ENCODE measurements around the gene FRYL. TPM values are rescaled to one million over a fixed set of nuclear protein-coding genes. Genes with fewer than 3 reads are reported as not detected.

FRYL gene
- total RNA-seq, 1 experiment from 2014 or later = 47.7 TPM

DNA sequence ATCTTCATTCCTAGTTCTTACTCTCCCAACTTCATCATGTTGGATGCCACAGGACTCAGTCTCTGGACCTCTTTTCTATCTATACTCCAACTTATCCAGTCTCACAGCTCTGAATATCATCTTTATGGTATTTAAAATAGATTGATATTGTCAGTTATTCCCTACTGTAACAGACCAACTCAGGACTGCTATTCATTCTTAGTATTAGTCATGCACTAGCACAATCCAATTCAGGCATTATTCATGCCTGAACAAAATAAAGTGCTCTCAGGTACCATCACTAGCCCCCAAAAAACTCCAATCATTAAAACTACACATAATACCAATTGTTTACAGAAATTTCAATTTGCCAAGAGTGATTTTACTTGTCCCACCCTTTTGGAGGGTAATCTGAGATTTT is 37.7 kb downstream of the FRYL start:
- Histone ChIP-seq H3K9me2 (ENCODE audit: insufficient read depth) (no peaks in the 10 kb centered on the region), H3K9ac (ENCODE audit: low read length) (no peak overlapping the region), H3K4me1 (ENCODE audit: control insufficient read depth in 1 of 2, insufficient read depth in 2 of 2, low read length in 2 of 2) (no peaks in the 10 kb centered on the region), H3K79me2 (ENCODE audit: insufficient read depth, low read length) (peaks cover 84% of the 10 kb centered on the region), H3K27ac (ENCODE audit: low read depth, low read length) (no peak overlapping the region), H3K9me3 (ENCODE audit: control insufficient read depth in 1 of 2, insufficient read depth in 1 of 2, low read depth in 1 of 2, low read length in 2 of 2) (no peaks in the 10 kb centered on the region), H4K20me1 (ENCODE audit: insufficient read depth) (no peaks in the 10 kb centered on the region), H2AFZ (ENCODE audit: low read depth, low read length, poor library complexity, severe bottlenecking) (no peak overlapping the region), H3K27me3 (ENCODE audit: insufficient read depth, low read length) (no peaks in the 10 kb centered on the region), H3K4me2 (ENCODE audit: low read length) (no peak overlapping the region), H3K36me3 (ENCODE audit: control insufficient read depth in 1 of 2, insufficient read depth in 2 of 2, low read length in 2 of 2) (no peaks in the 10 kb centered on the region), H3K4me3 (replicated peaks in 1 of 2; ENCODE audit: low read depth in 1 of 2, low read length in 2 of 2) (no peak overlapping the region)
- POLR2A ChIA-PET = no interaction called here
- intact Hi-C loops (cut with micrococcal nuclease) = no loop called here
- ATAC-seq = no peak
- RAD21 ChIA-PET (ENCODE audit: low non-redundant PET in 1 of 2, low total read pairs in 2 of 2, uncharacterized antibody in 2 of 2, unreplicated experiment in 2 of 2) = no interaction called here
- CTCF ChIA-PET = no interaction called here
- no peak for DNase-seq (ENCODE audit: low read depth, low spot score)
- BruUV-seq (replicated peaks) = no TSS peak
- TF ChIP-seq CBX3 (IDR thresholded peaks at IDR 0.05; ENCODE audit: low read depth) = no peak
- no peak for TF ChIP-seq SP1 (IDR thresholded peaks at IDR 0.05; ENCODE audit: low read depth)
- no peak for TF ChIP-seq POLR2AphosphoS5 (IDR thresholded peaks at IDR 0.05; ENCODE audit: low read depth, low read length)
- TF ChIP-seq RAD21 (IDR thresholded peaks at IDR 0.05; ENCODE audit: low read depth) = no peak
- TF ChIP-seq, protein P1, sequence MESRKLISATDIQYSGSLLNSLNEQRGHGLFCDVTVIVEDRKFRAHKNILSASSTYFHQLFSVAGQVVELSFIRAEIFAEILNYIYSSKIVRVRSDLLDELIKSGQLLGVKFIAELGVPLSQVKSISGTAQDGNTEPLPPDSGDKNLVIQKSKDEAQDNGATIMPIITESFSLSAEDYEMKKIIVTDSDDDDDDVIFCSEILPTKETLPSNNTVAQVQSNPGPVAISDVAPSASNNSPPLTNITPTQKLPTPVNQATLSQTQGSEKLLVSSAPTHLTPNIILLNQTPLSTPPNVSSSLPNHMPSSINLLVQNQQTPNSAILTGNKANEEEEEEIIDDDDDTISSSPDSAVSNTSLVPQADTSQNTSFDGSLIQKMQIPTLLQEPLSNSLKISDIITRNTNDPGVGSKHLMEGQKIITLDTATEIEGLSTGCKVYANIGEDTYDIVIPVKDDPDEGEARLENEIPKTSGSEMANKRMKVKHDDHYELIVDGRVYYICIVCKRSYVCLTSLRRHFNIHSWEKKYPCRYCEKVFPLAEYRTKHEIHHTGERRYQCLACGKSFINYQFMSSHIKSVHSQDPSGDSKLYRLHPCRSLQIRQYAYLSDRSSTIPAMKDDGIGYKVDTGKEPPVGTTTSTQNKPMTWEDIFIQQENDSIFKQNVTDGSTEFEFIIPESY (IDR thresholded peaks at IDR 0.05; ENCODE audit: extremely low read depth, insufficient replicate concordance, low read length) = no peak
- TF ChIP-seq POLR2A (IDR thresholded peaks at IDR 0.05; ENCODE audit: borderline replicate concordance, extremely low read depth, insufficient read depth, insufficient read length) = no peak
- TF ChIP-seq SIN3A (IDR thresholded peaks at IDR 0.05; ENCODE audit: low read depth) = no peak
- TF ChIP-seq FOSL1 (IDR thresholded peaks at IDR 0.05; ENCODE audit: low read depth) = no peak
- TF ChIP-seq EZH2phosphoT487 (IDR thresholded peaks at IDR 0.05; ENCODE audit: borderline replicate concordance) = no peak
- no peak for TF ChIP-seq SRF (IDR thresholded peaks at IDR 0.05; ENCODE audit: low read depth)
- no peak for TF ChIP-seq ZFX (IDR thresholded peaks at IDR 0.05)
- no peak for TF ChIP-seq EGR1 (IDR thresholded peaks at IDR 0.05; ENCODE audit: low read depth)
- TF ChIP-seq, protein P2, sequence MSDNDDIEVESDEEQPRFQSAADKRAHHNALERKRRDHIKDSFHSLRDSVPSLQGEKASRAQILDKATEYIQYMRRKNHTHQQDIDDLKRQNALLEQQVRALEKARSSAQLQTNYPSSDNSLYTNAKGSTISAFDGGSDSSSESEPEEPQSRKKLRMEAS (IDR thresholded peaks at IDR 0.05) = no peak
- TF ChIP-seq ZNF274 (IDR thresholded peaks at IDR 0.05; ENCODE audit: low read depth, low read length) = no peak
- no peak for TF ChIP-seq EZH2 (IDR thresholded peaks at IDR 0.05)
- TF ChIP-seq JUND (IDR thresholded peaks at IDR 0.05) = no peak
- no peak for TF ChIP-seq CEBPB (IDR thresholded peaks at IDR 0.05; ENCODE audit: low read depth)

Measured in HCT116 (cell line).